Left lung (tissue), 10 donors: ENCODE measurements around the gene SNIP1. TPM values are rescaled to one million over a fixed set of nuclear protein-coding genes. Genes with fewer than 3 reads are reported as not detected.
A peak's percentile ranks its signal among the peaks of the same experiment; 100 is the strongest.
"Not testable (repeated sequence)": the region's sequence is repeated elsewhere in the genome, so short reads cannot be mapped to it uniquely, and the experiment has no call there.

Source experiments
- ATAC-seq: fragments of 200-7000 bp; cut with Tn5 transposase; one replicate; pipeline ENCODE4 v1.9.1; 2020; ENCODE audit warnings: moderate library complexity
- DNase-seq, 4 donors: peaks; one replicate each; pipeline ENCODE4 v3.0.0-alpha.2; 2013 to 2020
- H3K27ac ChIP-seq, 2 donors: fragments of 200-600 bp; sonication (generic) in 1 of 2; one replicate each; pipeline versions ENCODE4 v1.5.0 to v1.8.0; 2020 to 2021
- H3K27me3 ChIP-seq, 2 donors: fragments of 200-600 bp; sonication (generic) in 1 of 2; one replicate each; pipeline versions ENCODE4 v1.5.0 to v1.8.0; 2020 to 2021
- H3K36me3 ChIP-seq, 2 donors: fragments of 200-600 bp; sonication (generic) in 1 of 2; one replicate each; pipeline versions ENCODE4 v1.5.0 to v1.8.0; 2020 to 2021
- H3K4me1 ChIP-seq, 2 donors: fragments of 200-600 bp; one replicate each; pipeline ENCODE4 v1.8.0; 2021
- H3K4me3 ChIP-seq, 2 donors: fragments of 200-600 bp; sonication (generic) in 1 of 2; one replicate each; pipeline versions ENCODE4 v1.5.0 to v1.8.0; 2020 to 2021; ENCODE audit warnings: mild to moderate bottlenecking in 1 of 2
- H3K9me3 ChIP-seq, 2 donors: fragments of 200-600 bp; sonication (generic) in 1 of 2; one replicate each; pipeline versions ENCODE4 v1.5.0 to v1.8.0; 2020 to 2021
- intact Hi-C, 2 donors: fragments of 100-400 bp; cut with DNase I; formaldehyde crosslinking; loops; one replicate each; pipeline versions ENCODE4 v1.11.2 to v1.14.2; 2022
- polyA plus RNA-seq, 6 donors: library from polyadenylated mRNA; unstranded; fragments of 120-200 nt; gene quantifications; one replicate each; pipeline ENCODE4 v1.2.1, GENCODE V29; 2013; ENCODE audit not compliant: insufficient read length in 6 of 6
- total RNA-seq, 2 donors: library from RNA; stranded (reverse); fragmentation: NEBNext Ultra II Directional; extraction: Animal tissue kit (Norgen Biotek cat#: 25700); gene quantifications; one replicate each; pipeline ENCODE4 v1.2.1, GENCODE V29; 2021
- TF ChIP-seq, protein P1 (sequence below), 2 donors: fragments of 200-600 bp; sonication (generic) in 1 of 2; IDR thresholded peaks; one replicate each; pipeline versions ENCODE4 v1.5.0 to v1.8.0; 2021; ENCODE audit warnings: antibody characterized with exemption in 2 of 2
- donor health status: DM: no; HTN: yes; CAD: no.
- donor health status: DM: no; HTN: no; CAD: no.

Gene SNIP1
- total and polyA plus RNA-seq, 8 donors: 12.3 to 17.3 (median 13.8) TPM

DNA sequence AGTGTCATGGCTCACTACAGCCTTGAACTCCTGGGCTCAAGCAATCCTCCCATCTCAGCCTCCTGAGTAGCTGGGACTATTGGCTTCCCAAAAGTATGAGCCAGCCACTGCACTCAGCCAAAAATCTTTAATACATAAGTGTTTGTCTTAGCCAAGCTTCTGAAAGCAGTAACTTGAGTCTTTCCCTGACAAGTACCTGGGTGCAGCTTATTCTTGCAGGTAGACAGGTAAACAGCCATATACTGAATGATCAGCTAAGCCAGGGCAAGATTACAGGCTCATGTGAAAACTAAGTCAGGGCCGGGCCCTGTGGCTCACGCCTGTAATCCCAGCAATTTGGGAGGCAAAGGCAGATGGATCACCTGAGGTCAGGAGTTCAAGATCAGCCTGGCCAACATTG is 47.4 kb downstream of the SNIP1 start:
- peak; percentile 79 for ATAC-seq

DNA sequence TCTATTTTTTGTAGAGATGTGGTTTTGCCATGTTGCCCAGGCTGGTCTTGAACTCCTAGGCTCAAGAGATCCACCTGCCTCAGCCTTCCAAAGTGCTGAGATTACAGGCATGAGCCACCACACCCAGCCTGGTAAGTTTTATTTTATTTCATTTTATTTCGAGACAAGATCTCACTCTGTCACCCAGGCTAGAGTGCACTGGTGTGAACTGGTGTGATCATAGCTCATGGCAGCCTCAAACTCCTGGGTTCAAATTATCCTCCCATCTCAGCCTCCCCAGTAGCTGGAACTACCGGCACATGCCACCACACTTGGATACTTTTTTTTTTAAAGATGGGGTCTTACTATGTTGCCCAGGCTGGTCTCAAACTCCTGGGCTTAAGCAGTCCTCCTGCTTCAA is 51.3 kb downstream of the SNIP1 start:
- H3K4me3 ChIP-seq, DNase-seq, H3K4me1 ChIP-seq, ATAC-seq, H3K9me3 ChIP-seq, intact Hi-C loops, H3K27ac ChIP-seq, H3K27me3 ChIP-seq: not testable (repeated sequence)
- peaks cover 0 to 80% of the 10 kb centered on the region in 2 donors for H3K36me3 ChIP-seq

More for the DNA sequence above, 47.4 kb downstream of the SNIP1 start:
- no peak overlapping the region for H3K27ac ChIP-seq
- intact Hi-C loops: no loop called here
- DNase-seq: no peak
- H3K36me3 ChIP-seq: peaks cover 0 to 66% of the 10 kb centered on the region in 2 donors
- TF ChIP-seq, protein P1, sequence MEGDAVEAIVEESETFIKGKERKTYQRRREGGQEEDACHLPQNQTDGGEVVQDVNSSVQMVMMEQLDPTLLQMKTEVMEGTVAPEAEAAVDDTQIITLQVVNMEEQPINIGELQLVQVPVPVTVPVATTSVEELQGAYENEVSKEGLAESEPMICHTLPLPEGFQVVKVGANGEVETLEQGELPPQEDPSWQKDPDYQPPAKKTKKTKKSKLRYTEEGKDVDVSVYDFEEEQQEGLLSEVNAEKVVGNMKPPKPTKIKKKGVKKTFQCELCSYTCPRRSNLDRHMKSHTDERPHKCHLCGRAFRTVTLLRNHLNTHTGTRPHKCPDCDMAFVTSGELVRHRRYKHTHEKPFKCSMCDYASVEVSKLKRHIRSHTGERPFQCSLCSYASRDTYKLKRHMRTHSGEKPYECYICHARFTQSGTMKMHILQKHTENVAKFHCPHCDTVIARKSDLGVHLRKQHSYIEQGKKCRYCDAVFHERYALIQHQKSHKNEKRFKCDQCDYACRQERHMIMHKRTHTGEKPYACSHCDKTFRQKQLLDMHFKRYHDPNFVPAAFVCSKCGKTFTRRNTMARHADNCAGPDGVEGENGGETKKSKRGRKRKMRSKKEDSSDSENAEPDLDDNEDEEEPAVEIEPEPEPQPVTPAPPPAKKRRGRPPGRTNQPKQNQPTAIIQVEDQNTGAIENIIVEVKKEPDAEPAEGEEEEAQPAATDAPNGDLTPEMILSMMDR (IDR thresholded peaks at IDR 0.05): no peak
- H3K27me3 ChIP-seq: no peaks in the 10 kb centered on the region
- no peak overlapping the region for H3K4me3 ChIP-seq
- peaks cover 0 to 2% of the 10 kb centered on the region in 2 donors for H3K4me1 ChIP-seq
- H3K9me3 ChIP-seq: no peaks in the 10 kb centered on the region

DNA sequence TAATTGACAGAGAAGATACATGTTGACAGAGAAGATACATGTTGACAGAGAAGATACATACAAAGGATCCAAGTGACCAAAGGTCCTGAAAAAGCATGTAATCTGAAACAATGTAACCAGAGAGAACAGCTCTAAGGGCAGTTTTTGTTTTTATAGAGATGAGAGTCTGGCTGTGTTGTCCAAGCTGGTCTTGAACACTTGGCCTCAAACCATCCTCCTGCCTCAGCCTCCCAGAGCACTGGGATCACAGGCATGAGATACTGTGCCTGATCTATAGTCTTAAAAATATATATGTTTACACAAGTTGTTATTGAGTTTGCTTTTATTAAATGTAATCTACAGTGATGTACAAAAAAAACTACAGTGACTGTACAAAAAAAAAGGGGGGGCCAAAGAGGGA is 52.0 kb downstream of the SNIP1 start:
- Histone ChIP-seq H3K9me3 (no peaks in the 10 kb centered on the region), H3K4me3 (no peak overlapping the region), H3K27ac (no peak overlapping the region), H3K36me3 (peaks cover 0 to 77% of the 10 kb centered on the region in 2 donors), H3K27me3 (no peaks in the 10 kb centered on the region), H3K4me1 (peaks cover 0 to 3% of the 10 kb centered on the region in 2 donors)
- intact Hi-C loops: no loop called here
- ATAC-seq (no peak), DNase-seq (no peak)
- TF ChIP-seq, protein P1 (IDR thresholded peaks at IDR 0.05): no peak

DNA sequence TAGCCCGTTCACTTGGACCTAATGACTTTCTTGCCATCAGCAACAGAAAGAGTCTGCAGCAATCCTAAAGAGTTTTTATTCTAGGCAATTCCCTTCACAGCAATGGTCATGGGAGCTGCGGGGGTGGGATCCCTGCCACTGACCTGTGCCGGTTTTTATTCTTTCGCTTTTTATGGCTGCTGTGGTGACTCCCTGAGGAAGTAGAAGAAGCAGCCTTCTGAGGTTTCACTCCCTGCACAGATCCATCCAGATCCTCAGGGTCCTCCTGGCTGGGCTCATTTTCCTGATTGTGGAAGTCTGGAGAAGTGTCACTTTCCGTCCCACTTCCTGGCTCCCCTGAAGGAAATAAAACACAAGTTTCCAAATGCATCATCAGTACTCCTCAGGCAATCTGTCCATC is 52.4 kb downstream of the SNIP1 start:
- no peak for DNase-seq
- H3K36me3 ChIP-seq: peaks cover 0 to 72% of the 10 kb centered on the region in 2 donors
- intact Hi-C loops: no loop called here

DNA sequence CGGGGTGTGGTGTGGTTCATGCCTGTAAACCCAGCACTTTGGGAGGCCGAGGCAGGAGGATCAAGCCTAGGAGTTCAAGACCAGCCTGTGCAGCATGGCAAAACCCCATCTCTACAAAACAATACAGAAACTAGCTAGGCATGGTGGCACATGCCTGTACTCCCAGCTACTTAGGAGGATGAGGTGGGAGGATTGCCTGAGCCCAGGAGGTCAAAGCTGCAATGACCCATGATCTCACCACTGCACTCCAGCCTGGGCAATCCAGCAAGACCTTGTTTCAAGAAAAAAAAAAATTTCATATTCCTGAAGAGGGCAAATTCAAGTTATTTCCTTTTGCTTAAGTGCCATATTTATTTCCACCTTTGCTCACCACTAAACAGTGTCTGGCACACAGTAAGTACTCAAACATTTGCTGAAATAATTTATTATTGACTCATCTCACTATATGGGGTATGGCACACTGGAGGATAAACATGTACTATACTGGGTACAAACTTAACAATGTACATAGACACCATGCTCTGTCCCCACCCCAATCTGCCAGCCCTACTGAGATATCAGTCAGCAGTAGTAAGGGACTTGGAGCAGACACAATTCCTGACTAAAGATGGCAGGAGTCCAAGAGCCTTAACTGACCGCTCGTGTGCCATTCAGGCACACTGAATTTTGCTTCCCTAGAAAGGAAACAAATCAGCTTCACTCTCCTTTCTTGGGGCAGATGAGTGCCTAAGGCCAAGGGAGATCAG is 55.0 kb downstream of the SNIP1 start:
- H3K27me3 ChIP-seq: no peaks in the 10 kb centered on the region
- intact Hi-C loops: no loop called here
- ATAC-seq: peak; percentile 72
- peak overlapping the region in 1 of 2 donors; percentile 19 for H3K27ac ChIP-seq
- no peak overlapping the region for H3K4me3 ChIP-seq
- H3K9me3 ChIP-seq: no peaks in the 10 kb centered on the region
- DNase-seq: no peak
- peaks cover 0 to 65% of the 10 kb centered on the region in 2 donors for H3K36me3 ChIP-seq
- H3K4me1 ChIP-seq: peaks cover 0 to 3% of the 10 kb centered on the region in 2 donors
- TF ChIP-seq, protein P1 (IDR thresholded peaks at IDR 0.05): no peak

More for the DNA sequence above, 52.4 kb downstream of the SNIP1 start:
- ATAC-seq: no peak
- Histone ChIP-seq H3K4me3 (no peak overlapping the region), H3K27ac (no peak overlapping the region), H3K4me1 (peaks cover 0 to 3% of the 10 kb centered on the region in 2 donors), H3K9me3 (no peaks in the 10 kb centered on the region), H3K27me3 (no peaks in the 10 kb centered on the region)
- TF ChIP-seq, protein P1 (IDR thresholded peaks at IDR 0.05): no peak
